Kidney glomerular epithelial cell (primary cell): ENCODE measurements around the gene FZD7.

Experiments
- DNase-seq: peaks from one replicate; lab custom pipeline; 2025; lab: John Stamatoyannopoulos, UW

Gene FZD7

DNA sequence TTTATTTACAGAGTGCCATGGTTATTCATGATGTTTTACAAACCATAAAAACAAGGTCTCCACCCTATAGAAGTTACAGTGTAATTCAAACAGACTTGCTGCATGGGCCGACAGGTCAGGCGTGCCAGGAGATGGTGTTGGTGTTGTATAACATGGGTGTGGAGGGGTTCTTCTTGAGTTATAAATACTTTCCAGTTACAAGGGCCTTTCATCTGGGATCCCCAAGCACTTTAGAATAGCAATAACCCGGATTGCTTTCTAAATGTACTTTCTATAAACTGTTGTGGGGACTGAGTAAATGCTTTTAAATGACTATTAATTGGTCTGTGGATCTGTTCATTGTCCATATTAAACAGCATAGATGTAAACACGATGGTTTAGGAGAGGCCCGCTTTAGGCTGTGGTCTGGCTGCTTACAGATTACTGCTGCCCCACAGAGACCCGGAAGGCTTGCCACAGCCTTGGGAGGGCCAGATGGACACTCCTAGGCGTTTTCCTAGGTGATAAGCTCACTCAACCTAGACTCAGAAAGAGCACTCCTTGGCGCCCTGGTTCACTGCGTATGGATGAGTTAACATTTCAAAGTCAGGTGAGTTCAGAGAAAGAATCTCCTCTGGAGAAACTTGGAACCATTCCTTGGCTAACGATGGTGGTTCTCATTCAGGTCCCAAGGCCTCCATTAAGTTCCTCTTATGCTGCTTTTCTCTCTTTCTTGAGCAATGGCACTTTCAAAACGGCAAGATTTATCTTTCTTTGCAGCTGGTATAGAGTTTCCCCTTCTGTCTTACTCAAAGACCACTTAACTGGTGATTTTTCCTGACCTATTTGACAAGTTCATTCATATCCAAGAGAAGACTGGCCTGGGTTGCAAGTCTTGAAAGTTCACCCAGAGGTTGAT, 35.8 kb downstream of the FZD7 start:
- no peak for DNase-seq

GRCh38 chr2:202071107-202071506, 37.5 kb downstream of the FZD7 start:
- no peak for DNase-seq

- no peak for DNase-seq
Observed at GRCh38 chr2:202072226-202072625, 38.6 kb downstream of the FZD7 start.

DNA sequence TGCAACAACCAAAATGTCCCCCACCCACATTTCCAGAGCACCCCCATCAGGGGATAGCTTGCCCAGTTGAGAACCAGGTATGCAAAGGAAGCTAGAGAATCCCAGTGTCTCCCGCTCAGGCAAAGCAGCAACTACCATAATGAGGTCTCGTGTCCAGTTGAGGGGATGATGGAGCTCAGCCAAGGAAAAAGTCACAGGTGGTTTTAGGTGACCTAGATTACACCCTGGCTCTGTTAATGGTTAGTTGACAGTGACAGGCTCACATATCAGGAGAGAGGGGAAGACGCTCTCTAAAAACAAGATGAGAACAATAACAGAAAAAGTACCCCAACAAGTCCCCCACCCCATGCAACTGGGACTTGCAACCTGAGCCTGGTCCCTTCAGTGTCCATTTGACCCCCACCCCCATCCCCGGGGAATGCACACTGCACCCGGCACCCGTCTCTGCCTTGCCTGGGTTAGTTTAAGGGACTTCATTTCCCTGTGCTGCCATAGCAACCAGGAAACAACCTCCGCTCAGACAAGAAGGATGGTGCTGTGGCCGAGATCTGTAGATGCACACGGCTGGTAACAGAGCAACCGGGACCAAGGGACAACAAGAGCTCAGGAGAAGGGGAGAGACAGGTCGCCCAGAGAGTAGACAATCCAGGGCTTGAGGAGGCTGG, 39.2 kb downstream of the FZD7 start, which contains the start of gene KIAA2012:
KIAA2012 (plus strand) TSS at position 519 of the 665 bp plus-strand sequence. CDS start 373 bp downstream, outside the sequence.
- DNase-seq, result no peak

- no peak for DNase-seq
Observed at GRCh38 chr2:202074324-202074723, 40.7 kb downstream of the FZD7 start.

GRCh38 chr2:202079310-202079709, 45.7 kb downstream of the FZD7 start:
- DNase-seq, result no peak

DNA sequence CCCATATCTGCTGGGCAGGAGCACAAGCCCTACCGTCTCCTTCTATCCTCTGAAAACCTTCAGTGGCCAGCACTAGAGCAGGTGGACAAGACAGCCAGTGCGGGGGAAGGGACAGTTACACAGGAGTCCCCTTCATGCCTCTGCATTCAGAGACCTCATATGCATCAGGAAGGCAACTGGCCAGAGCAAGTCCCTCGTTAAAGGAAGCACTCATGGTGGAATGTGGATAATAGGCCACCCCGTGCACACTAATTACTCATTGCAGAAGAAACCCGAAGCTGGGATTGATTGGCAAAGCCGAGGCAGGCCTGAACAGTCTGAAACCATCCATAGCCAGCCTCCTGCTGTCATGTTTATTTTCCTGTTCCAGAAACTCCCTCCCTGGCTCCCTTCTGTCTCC, 50.6 kb downstream of the FZD7 start:
- DNase-seq, result no peak
